ENCODE data around the gene CPD. TPM values are rescaled to one million over a fixed set of nuclear protein-coding genes. Genes with fewer than 3 reads are reported as not detected.
A peak's percentile ranks its signal among the peaks of the same experiment; 100 is the strongest.

Gene CPD
- total RNA-seq, 3 donors from 2014 or later (not counting 1 experiment from before 2014, with no cell fraction given): 67.3 to 94.5 (median 85.9) TPM

DNA sequence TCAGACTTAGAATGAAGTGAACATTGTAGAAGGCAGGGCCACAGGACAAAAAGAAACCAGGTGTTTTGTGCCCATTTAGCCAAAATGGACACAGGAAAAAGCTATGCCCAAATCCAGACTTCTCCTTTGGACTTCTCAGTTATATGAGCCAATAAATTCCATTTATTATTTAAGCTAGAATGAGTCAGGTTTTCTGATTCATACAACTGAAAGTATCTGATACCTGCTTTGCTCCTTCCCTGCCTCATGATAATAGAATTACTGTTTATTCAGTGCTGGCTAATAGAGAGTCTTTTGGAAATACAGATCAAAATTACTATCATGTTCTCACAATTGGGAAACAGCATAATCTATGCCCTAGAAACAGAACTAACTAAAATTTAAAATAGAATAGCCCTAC lies 8.7 kb upstream of the CPD start:
- no peaks in the 10 kb centered on the region for H3K9me3 Mint-ChIP-seq
- no peaks in the 10 kb centered on the region for H3K27me3 ChIP-seq (ENCODE audit: control insufficient read depth, insufficient read depth, low read length)
- H3K27ac ChIP-seq (ENCODE audit: low read length): no peak overlapping the region
- H3K36me3 Mint-ChIP-seq: no peaks in the 10 kb centered on the region
- peaks cover 0 to 5% of the 10 kb centered on the region in 2 donors for H3K27me3 Mint-ChIP-seq (ENCODE audit: low read depth in 2 of 2)
- no peak overlapping the region for H3K4me3 ChIP-seq (ENCODE audit: low read length)
- H3K27ac Mint-ChIP-seq: peak overlapping the region in 1 of 2 donors; percentile 57
- intact Hi-C loops (cut with micrococcal nuclease): loop anchor here (10.0 kb wide), 1 partner anchor 155 kb away; no protein-coding TSS in a partner anchor
- H3K9me3 ChIP-seq (ENCODE audit: control insufficient read depth, insufficient read depth, low read length): no peaks in the 10 kb centered on the region
- DNase-seq (no peak), ATAC-seq (no peak)
- no peaks in the 10 kb centered on the region for H3K36me3 ChIP-seq (ENCODE audit: control insufficient read depth, insufficient read depth, low read length)
- H3K4me1 Mint-ChIP-seq: peaks cover 39 to 42% of the 10 kb centered on the region in 2 donors
- H3K4me3 Mint-ChIP-seq: no peak overlapping the region
- peaks cover 8% of the 10 kb centered on the region for H3K4me1 ChIP-seq (ENCODE audit: control insufficient read depth, insufficient read depth, low read length)
- TF ChIP-seq, protein P1, sequence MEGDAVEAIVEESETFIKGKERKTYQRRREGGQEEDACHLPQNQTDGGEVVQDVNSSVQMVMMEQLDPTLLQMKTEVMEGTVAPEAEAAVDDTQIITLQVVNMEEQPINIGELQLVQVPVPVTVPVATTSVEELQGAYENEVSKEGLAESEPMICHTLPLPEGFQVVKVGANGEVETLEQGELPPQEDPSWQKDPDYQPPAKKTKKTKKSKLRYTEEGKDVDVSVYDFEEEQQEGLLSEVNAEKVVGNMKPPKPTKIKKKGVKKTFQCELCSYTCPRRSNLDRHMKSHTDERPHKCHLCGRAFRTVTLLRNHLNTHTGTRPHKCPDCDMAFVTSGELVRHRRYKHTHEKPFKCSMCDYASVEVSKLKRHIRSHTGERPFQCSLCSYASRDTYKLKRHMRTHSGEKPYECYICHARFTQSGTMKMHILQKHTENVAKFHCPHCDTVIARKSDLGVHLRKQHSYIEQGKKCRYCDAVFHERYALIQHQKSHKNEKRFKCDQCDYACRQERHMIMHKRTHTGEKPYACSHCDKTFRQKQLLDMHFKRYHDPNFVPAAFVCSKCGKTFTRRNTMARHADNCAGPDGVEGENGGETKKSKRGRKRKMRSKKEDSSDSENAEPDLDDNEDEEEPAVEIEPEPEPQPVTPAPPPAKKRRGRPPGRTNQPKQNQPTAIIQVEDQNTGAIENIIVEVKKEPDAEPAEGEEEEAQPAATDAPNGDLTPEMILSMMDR (IDR thresholded peaks at IDR 0.05): no peak

DNA sequence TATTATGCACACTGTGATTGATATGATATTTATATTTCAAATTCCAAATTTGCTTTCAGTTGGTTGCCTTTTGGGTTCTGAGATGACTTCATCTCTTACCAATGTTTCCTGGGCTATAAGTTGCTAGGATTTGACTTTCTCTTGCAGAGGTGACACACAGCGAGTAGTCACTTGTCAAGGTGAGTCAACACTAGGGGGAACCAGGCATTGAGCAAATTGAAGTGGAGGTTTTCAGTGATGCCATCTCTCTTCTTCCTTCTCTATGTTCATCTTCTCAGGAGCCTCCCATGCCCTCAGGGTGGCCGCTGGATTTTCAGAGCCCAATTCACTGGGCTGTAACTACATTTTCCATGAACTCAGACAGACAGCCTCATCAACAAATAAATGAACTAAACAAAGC lies 6.0 kb upstream of the CPD start:
- Histone ChIP-seq H3K27me3 (ENCODE audit: control insufficient read depth, insufficient read depth, low read length) (no peaks in the 10 kb centered on the region), H3K4me1 (ENCODE audit: control insufficient read depth, insufficient read depth, low read length) (peaks cover 10% of the 10 kb centered on the region), H3K4me3 (ENCODE audit: low read length) (no peak overlapping the region), H3K27ac (ENCODE audit: low read length) (no peak overlapping the region), H3K36me3 (ENCODE audit: control insufficient read depth, insufficient read depth, low read length) (no peaks in the 10 kb centered on the region), H3K9me3 (ENCODE audit: control insufficient read depth, insufficient read depth, low read length) (no peaks in the 10 kb centered on the region)
- H3K27ac Mint-ChIP-seq: no peak overlapping the region
- ATAC-seq (peak in 1 of 3 donors; percentile 52), DNase-seq (no peak)
- H3K9me3 Mint-ChIP-seq: no peaks in the 10 kb centered on the region
- H3K27me3 Mint-ChIP-seq (ENCODE audit: low read depth in 2 of 2): peaks cover 0 to 6% of the 10 kb centered on the region in 2 donors
- no peaks in the 10 kb centered on the region for H3K36me3 Mint-ChIP-seq
- no peak overlapping the region for H3K4me3 Mint-ChIP-seq
- TF ChIP-seq, protein P1 (IDR thresholded peaks at IDR 0.05): no peak
- peaks cover 27 to 37% of the 10 kb centered on the region in 2 donors for H3K4me1 Mint-ChIP-seq
- intact Hi-C loops (cut with micrococcal nuclease): no loop called here
- 75% methylated on average over 2 of the region's 2 CpGs for WGBS (ENCODE audit: insufficient coverage)

DNA sequence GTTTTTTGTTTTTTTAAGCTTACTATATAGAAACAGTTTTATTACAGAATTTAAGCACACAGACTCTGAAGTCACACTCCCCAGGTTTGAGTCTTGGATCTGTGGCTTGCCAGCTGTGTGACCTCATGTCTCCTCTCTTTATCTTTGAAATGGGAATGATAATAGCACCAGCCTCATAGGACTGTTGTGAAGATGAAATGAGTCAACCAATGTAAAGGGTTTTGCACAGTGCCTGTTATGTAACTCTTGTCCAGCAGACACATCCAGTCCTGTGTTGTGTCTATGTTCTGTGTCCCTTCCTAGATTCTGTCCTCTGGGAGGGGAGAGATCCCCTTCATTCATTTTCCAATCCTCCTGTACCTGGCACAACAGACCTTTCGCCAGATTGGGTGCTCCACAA lies 3.1 kb upstream of the CPD start:
- no peak for ATAC-seq
- H3K27me3 Mint-ChIP-seq (ENCODE audit: low read depth in 2 of 2): peaks cover 0 to 6% of the 10 kb centered on the region in 2 donors
- H3K27ac ChIP-seq (ENCODE audit: low read length): no peak overlapping the region
- H3K4me1 ChIP-seq (ENCODE audit: control insufficient read depth, insufficient read depth, low read length): peaks cover 20% of the 10 kb centered on the region
- no peaks in the 10 kb centered on the region for H3K9me3 Mint-ChIP-seq
- DNase-seq: no peak
- no peak overlapping the region for H3K4me3 ChIP-seq (ENCODE audit: low read length)
- H3K27me3 ChIP-seq (ENCODE audit: control insufficient read depth, insufficient read depth, low read length): no peaks in the 10 kb centered on the region
- no peaks in the 10 kb centered on the region for H3K36me3 Mint-ChIP-seq
- intact Hi-C loops (cut with micrococcal nuclease): loop anchor here (5.0 kb wide), 2 partner anchors 38 to 83 kb away; partner anchors contain the start of gene BLMH
- 91% methylated on average over 1 of the region's 1 CpG for WGBS (ENCODE audit: insufficient coverage)
- TF ChIP-seq, protein P1 (IDR thresholded peaks at IDR 0.05): no peak
- H3K27ac Mint-ChIP-seq: no peak overlapping the region
- H3K36me3 ChIP-seq (ENCODE audit: control insufficient read depth, insufficient read depth, low read length): no peaks in the 10 kb centered on the region
- H3K4me1 Mint-ChIP-seq: peaks cover 31 to 39% of the 10 kb centered on the region in 2 donors
- no peaks in the 10 kb centered on the region for H3K9me3 ChIP-seq (ENCODE audit: control insufficient read depth, insufficient read depth, low read length)
- no peak overlapping the region for H3K4me3 Mint-ChIP-seq
